Measurements from ENCODE around the gene SDK2.

Gene SDK2

GRCh38 chr17:73435412-73435811 lies 208.8 kb downstream of the SDK2 start:
- DNase-seq, result no peak

- no peak for DNase-seq
Measured at GRCh38 chr17:73434154-73434553, 210.1 kb downstream of the SDK2 start.

- DNase-seq, result no peak
Measured at GRCh38 chr17:73433501-73433900, 210.7 kb downstream of the SDK2 start.

GRCh38 chr17:73432624-73433190 lies 211.5 kb downstream of the SDK2 start:
- no peak for DNase-seq

GRCh38 chr17:73431401-73432205 lies 212.6 kb downstream of the SDK2 start:
- DNase-seq, result no peak

- peak; percentile 82 for DNase-seq
Measured at GRCh38 chr17:73430848-73431247, 213.4 kb downstream of the SDK2 start.

- DNase-seq, result peak; percentile 34
Measured at GRCh38 chr17:73430165-73430680, 214.0 kb downstream of the SDK2 start.

GRCh38 chr17:73429440-73430164 lies 214.6 kb downstream of the SDK2 start:
- DNase-seq, result peak; percentile 93

- DNase-seq, result no peak
Measured at GRCh38 chr17:73427198-73427597, 217.0 kb downstream of the SDK2 start.

GRCh38 chr17:73424571-73424970 lies 219.7 kb downstream of the SDK2 start:
- DNase-seq, result no peak

- no peak for DNase-seq
Measured at GRCh38 chr17:73423806-73424205, 220.4 kb downstream of the SDK2 start.

GRCh38 chr17:73423159-73423715 lies 221.0 kb downstream of the SDK2 start:
- DNase-seq, result no peak

GRCh38 chr17:73422121-73422520 lies 222.1 kb downstream of the SDK2 start:
- DNase-seq, result no peak

GRCh38 chr17:73420897-73421296 lies 223.3 kb downstream of the SDK2 start:
- DNase-seq, result peak; percentile 35

GRCh38 chr17:73419881-73420280 lies 224.4 kb downstream of the SDK2 start:
- DNase-seq, result no peak

GRCh38 chr17:73419051-73419450 lies 225.2 kb downstream of the SDK2 start:
- DNase-seq, result no peak

GRCh38 chr17:73415782-73416181 lies 228.5 kb downstream of the SDK2 start:
- DNase-seq, result no peak

- no peak for DNase-seq
Measured at GRCh38 chr17:73414171-73414955, 229.9 kb downstream of the SDK2 start.

GRCh38 chr17:73412914-73413313 lies 231.3 kb downstream of the SDK2 start:
- no peak for DNase-seq

- no peak for DNase-seq
Measured at GRCh38 chr17:73411313-73411747, 232.9 kb downstream of the SDK2 start.

- no peak for DNase-seq
Measured at GRCh38 chr17:73410586-73411312, 233.5 kb downstream of the SDK2 start.

GRCh38 chr17:73404246-73404645 lies 240.0 kb downstream of the SDK2 start:
- DNase-seq, result no peak

Measured in hematopoietic multipotent progenitor cell treated with erythropoietin and hydrocortisone succinate and interleukin-3 and kit ligand, for 4 days (in vitro differentiated cells).